Trophoblast cell (in vitro differentiated cells and primary cell): ENCODE data around the gene GRK2.

ENCODE experiments used
- DNase-seq, 2 donors: peaks; one replicate each; pipeline ENCODE4 v3.0.0-alpha.2; 2016
- H2AFZ ChIP-seq: 2 replicates; pipeline ENCODE4 v1.6.1; 2013; ENCODE audit warnings: low read length, moderate library complexity, mild to moderate bottlenecking; ENCODE audit not compliant: insufficient read depth, poor library complexity
- H2AK5ac ChIP-seq: 2 replicates; pipeline ENCODE4 v1.6.1; 2013; ENCODE audit warnings: mild to moderate bottlenecking, low read length
- H2BK120ac ChIP-seq: 2 replicates; pipeline ENCODE4 v1.6.1; 2013; ENCODE audit warnings: low read length, mild to moderate bottlenecking, moderate library complexity; ENCODE audit not compliant: insufficient read depth, poor library complexity
- H2BK12ac ChIP-seq: 2 replicates; pipeline ENCODE4 v1.6.1; 2013; ENCODE audit warnings: mild to moderate bottlenecking, low read length, moderate library complexity
- H2BK5ac ChIP-seq: 2 replicates; pipeline ENCODE4 v1.6.1; 2013; ENCODE audit warnings: low read length, low read depth, moderate library complexity, mild to moderate bottlenecking; ENCODE audit not compliant: poor library complexity
- H3K14ac ChIP-seq: 2 replicates; pipeline ENCODE4 v1.6.1; 2013; ENCODE audit warnings: mild to moderate bottlenecking, low read length
- H3K18ac ChIP-seq: 2 replicates; pipeline ENCODE4 v1.6.1; 2013; ENCODE audit warnings: mild to moderate bottlenecking, low read length
- H3K23ac ChIP-seq: 2 replicates; pipeline ENCODE4 v1.6.1; 2013; ENCODE audit warnings: low read length
- H3K27ac ChIP-seq: 2 replicates; pipeline ENCODE4 v1.5.1; 2013; ENCODE audit warnings: low read depth, mild to moderate bottlenecking, inconsistent platforms, low read length, moderate library complexity
- H3K27me3 ChIP-seq: 2 replicates; pipeline ENCODE4 v1.6.1; 2013; ENCODE audit warnings: inconsistent platforms, mild to moderate bottlenecking, low read length, moderate library complexity; ENCODE audit not compliant: insufficient read depth
- H3K36me3 ChIP-seq, 2 experiments: 1 replicate in 1 of 2; 2 replicates in 1 of 2; pipeline ENCODE4 v1.6.1; 2013; ENCODE audit warnings: low read length in 2 of 2, mild to moderate bottlenecking in 2 of 2, moderate library complexity in 1 of 2; ENCODE audit not compliant: insufficient read depth in 2 of 2, control insufficient read depth in 1 of 2
- H3K4ac ChIP-seq: 2 replicates; pipeline ENCODE4 v1.6.1; 2013; ENCODE audit warnings: low read depth, mild to moderate bottlenecking, low read length, moderate library complexity
- H3K4me1 ChIP-seq, 2 experiments: 1 replicate in 1 of 2; 2 replicates in 1 of 2; pipeline ENCODE4 v1.6.1; 2013; ENCODE audit warnings: low read length in 2 of 2, mild to moderate bottlenecking in 2 of 2, moderate library complexity in 1 of 2; ENCODE audit not compliant: insufficient read depth in 2 of 2, control insufficient read depth in 1 of 2
- H3K4me2 ChIP-seq: 2 replicates; pipeline ENCODE4 v1.6.1; 2013; ENCODE audit warnings: inconsistent platforms, mild to moderate bottlenecking, low read length, moderate library complexity
- H3K4me3 ChIP-seq: 2 replicates; pipeline ENCODE4 v1.5.1; 2013; ENCODE audit warnings: mild to moderate bottlenecking, low read depth, low read length, inconsistent platforms
- H3K79me1 ChIP-seq: one replicate; pipeline ENCODE4 v1.6.1; 2013; ENCODE audit warnings: low read length
- H3K79me2 ChIP-seq: 2 replicates; pipeline ENCODE4 v1.6.1; 2013; ENCODE audit warnings: low read length, mild to moderate bottlenecking; ENCODE audit not compliant: control insufficient read depth, insufficient read depth, poor library complexity
- H3K9ac ChIP-seq: 2 replicates; pipeline ENCODE4 v1.6.1; 2013; ENCODE audit warnings: mild to moderate bottlenecking, low read length
- H3K9me3 ChIP-seq: 2 replicates; pipeline ENCODE4 v1.6.1; 2013; ENCODE audit warnings: low read depth, mild to moderate bottlenecking, control low read depth, inconsistent platforms, low read length; ENCODE audit not compliant: insufficient read depth
- H4K12ac ChIP-seq: 2 replicates; pipeline ENCODE4 v1.6.1; 2013; ENCODE audit warnings: low read depth, mild to moderate bottlenecking, low read length, moderate library complexity
- H4K8ac ChIP-seq: 2 replicates; pipeline ENCODE4 v1.6.1; 2013; ENCODE audit warnings: low read depth, mild to moderate bottlenecking, low read length, moderate library complexity
- H4K91ac ChIP-seq: one replicate; pipeline ENCODE4 v1.6.1; 2013; ENCODE audit warnings: low read depth, mild to moderate bottlenecking, low read length, moderate library complexity
- WGBS: extraction: QIAGEN DNeasy Blood & Tissue Kit; methylation state at CpG from one replicate; pipeline ENCODE4 v1.1.7; 2013; ENCODE audit warnings: missing lambda C conversion rate; ENCODE audit not compliant: insufficient read length, insufficient coverage; ENCODE audit errors: extremely low coverage; 5-methylcytosine and 5-hydroxymethylcytosine counted together

GRK2 gene

DNA sequence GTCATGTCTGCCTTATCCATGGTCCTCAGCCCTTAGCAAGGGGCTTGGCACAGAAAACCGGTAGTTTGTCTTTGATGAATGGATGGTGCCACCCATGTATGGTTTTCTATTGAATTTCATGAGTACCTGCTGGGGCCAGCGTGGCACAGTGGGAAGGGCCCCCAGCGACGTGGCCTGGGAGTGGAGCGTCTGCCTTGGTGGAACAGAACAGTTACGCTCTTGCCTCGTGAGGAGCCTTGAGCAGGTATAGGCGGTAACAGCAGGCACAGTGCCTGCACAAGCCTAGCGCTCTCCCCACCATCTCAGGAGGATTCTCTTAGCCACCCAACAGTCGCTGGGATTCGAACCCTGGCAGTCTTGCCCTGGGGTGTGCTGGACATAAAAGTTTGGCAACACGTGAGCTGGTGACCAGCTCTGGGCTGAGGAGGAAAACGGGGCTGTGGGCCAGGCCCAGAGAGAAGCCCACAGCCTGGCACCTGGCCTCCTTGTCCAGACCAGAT, 34.0 kb downstream of the GRK2 start:
- Histone ChIP-seq H2AFZ (no peak overlapping the region), H2AK5ac (no peak overlapping the region), H3K79me1 (peaks cover 22% of the 10 kb centered on the region), H3K4me3 (peak overlapping the region; percentile 37), H3K36me3 (peaks cover 44 to 46% of the 10 kb centered on the region in 2 experiments), H3K23ac (no peak overlapping the region), H3K14ac (no peak overlapping the region), H3K4me2 (no peak overlapping the region), H3K27ac (no peak overlapping the region), H3K4me1 (peaks cover 20 to 27% of the 10 kb centered on the region in 2 experiments), H3K9me3 (peaks cover 5% of the 10 kb centered on the region), H3K27me3 (no peaks in the 10 kb centered on the region), H3K4ac (no peak overlapping the region), H2BK120ac (no peak overlapping the region), H4K8ac (no peak overlapping the region), H3K18ac (no peak overlapping the region), H3K9ac (no peak overlapping the region), H2BK5ac (no peak overlapping the region), H2BK12ac (no peak overlapping the region), H4K12ac (no peak overlapping the region), H4K91ac (no peak overlapping the region), H3K79me2 (peaks cover 10% of the 10 kb centered on the region)
- WGBS: no CpG with 5 or more reads among the region's 13 CpGs
- no peak for DNase-seq

DNA sequence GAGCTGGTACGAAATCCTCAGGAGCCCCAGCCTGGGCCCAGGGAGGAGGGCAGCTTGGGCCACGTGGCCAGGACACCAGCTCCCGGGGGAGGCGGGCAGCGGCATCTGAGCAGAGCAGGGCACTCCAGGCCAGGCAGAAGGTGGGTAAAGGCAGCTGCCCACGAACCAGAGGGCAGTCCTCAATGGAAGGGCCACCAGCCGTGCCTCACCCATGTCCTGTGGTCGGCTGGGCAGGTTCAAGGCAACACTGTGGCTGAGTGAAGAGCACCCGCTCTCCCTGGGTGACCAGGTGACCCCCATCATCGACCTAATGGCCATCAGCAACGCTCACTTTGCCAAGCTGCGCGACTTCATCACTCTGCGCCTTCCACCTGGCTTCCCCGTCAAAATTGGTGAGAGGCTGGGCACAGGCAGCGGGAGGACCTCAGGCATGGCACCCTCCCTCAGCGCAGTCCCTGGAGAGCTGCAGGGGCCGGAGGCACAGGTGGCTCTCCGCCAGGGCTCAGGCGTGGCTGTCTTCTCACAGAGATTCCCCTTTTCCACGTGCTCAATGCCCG, 34.6 kb downstream of the GRK2 start:
- Histone ChIP-seq H3K4me2 (no peak overlapping the region), H4K12ac (no peak overlapping the region), H2BK5ac (no peak overlapping the region), H3K18ac (no peak overlapping the region), H4K8ac (no peak overlapping the region), H3K23ac (no peak overlapping the region), H3K14ac (no peak overlapping the region), H2AK5ac (no peak overlapping the region), H3K9ac (no peak overlapping the region), H3K4me3 (no peak overlapping the region), H3K4me1 (peaks cover 23 to 29% of the 10 kb centered on the region in 2 experiments), H2BK12ac (no peak overlapping the region), H2BK120ac (no peak overlapping the region), H3K36me3 (peaks cover 42 to 45% of the 10 kb centered on the region in 2 experiments), H3K9me3 (peaks cover 5% of the 10 kb centered on the region), H2AFZ (no peak overlapping the region), H3K79me2 (peaks cover 10% of the 10 kb centered on the region), H3K4ac (no peak overlapping the region), H3K79me1 (peaks cover 22% of the 10 kb centered on the region), H3K27ac (no peak overlapping the region), H3K27me3 (no peaks in the 10 kb centered on the region), H4K91ac (no peak overlapping the region)
- WGBS: no CpG with 5 or more reads among the region's 22 CpGs
- no peak for DNase-seq

DNA sequence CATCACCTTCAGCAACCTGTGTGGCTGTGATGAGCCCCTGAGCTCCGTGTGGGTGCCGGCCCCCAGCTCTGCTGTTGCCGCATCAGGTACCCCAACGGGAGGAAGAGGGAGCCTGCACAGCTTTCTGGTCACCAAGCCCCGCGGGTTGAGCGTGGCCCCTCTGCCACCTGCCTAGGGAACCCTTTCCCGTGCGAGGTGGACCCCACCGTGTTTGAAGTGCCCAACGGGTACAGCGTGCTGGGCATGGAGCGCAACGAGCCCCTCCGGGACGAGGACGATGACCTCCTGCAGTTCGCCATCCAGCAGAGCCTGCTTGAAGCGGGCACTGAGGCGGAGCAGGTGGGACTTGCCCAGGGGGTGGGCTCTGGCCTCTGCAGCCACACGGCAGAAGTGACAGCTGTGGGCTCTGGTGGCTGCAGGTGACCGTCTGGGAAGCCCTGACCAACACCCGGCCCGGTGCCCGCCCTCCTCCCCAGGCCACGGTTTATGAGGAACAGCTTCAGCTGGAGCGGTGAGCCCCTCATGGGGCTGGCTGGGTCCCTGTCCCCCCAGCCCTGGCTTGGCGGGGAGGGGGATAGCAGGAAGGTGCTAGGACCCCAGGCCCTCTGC, 35.1 kb downstream of the GRK2 start:
- H3K4ac ChIP-seq: no peak overlapping the region
- no peak overlapping the region for H3K18ac ChIP-seq
- no peak overlapping the region for H2AFZ ChIP-seq
- H3K79me2 ChIP-seq: peaks cover 10% of the 10 kb centered on the region
- peaks cover 23 to 29% of the 10 kb centered on the region in 2 experiments for H3K4me1 ChIP-seq
- H3K14ac ChIP-seq: no peak overlapping the region
- no peak overlapping the region for H3K4me2 ChIP-seq
- H3K27ac ChIP-seq: no peak overlapping the region
- WGBS: no CpG with 5 or more reads among the region's 28 CpGs
- no peak overlapping the region for H3K23ac ChIP-seq
- peaks cover 22% of the 10 kb centered on the region for H3K79me1 ChIP-seq
- no peak overlapping the region for H4K91ac ChIP-seq
- peaks cover 42 to 45% of the 10 kb centered on the region in 2 experiments for H3K36me3 ChIP-seq
- H4K8ac ChIP-seq: no peak overlapping the region
- H2BK12ac ChIP-seq: no peak overlapping the region
- H2AK5ac ChIP-seq: no peak overlapping the region
- H3K27me3 ChIP-seq: no peaks in the 10 kb centered on the region
- no peak overlapping the region for H4K12ac ChIP-seq
- peaks cover 5% of the 10 kb centered on the region for H3K9me3 ChIP-seq
- no peak overlapping the region for H2BK120ac ChIP-seq
- no peak overlapping the region for H3K9ac ChIP-seq
- no peak overlapping the region for H3K4me3 ChIP-seq
- no peak overlapping the region for H2BK5ac ChIP-seq
- no peak for DNase-seq

DNA sequence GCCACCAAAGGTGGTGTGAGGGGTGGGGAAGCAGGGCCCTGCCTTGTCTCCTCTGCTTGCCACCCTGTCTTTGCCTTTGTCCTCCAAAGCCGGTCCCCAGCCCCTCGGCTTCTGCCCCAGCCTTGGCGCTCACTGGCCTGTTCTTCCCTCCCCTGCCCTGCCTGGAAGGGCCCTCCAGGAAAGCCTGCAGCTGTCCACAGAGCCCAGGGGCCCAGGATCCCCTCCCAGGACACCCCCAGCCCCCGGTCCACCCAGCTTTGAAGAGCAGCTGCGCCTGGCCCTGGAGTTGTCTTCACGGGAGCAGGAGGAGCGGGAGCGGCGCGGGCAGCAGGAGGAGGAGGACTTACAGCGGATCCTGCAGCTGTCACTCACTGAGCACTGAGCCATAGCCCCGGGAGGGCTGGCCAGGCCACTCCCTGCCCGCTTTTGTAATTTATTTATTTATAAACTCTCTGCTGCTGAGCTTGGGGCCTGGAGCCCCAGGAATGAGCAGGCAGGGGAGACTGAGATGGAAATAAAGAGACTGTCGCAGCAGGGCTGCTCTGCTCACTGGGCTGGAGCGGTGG, 35.8 kb downstream of the GRK2 start:
- H2BK120ac ChIP-seq: no peak overlapping the region
- no CpG with 5 or more reads among the region's 15 CpGs for WGBS

More for the DNA sequence above, 35.8 kb downstream of the GRK2 start:
- H3K4me3 ChIP-seq: no peak overlapping the region
- peaks cover 10% of the 10 kb centered on the region for H3K79me2 ChIP-seq
- peak; percentile 65 to 72 for DNase-seq
- peaks cover 23 to 29% of the 10 kb centered on the region in 2 experiments for H3K4me1 ChIP-seq
- peak overlapping the region; percentile 97 for H3K4me2 ChIP-seq
- peak overlapping the region; percentile 72 for H4K8ac ChIP-seq
- peak overlapping the region; percentile 79 for H4K91ac ChIP-seq
- peaks cover 5% of the 10 kb centered on the region for H3K9me3 ChIP-seq
- peaks cover 44 to 46% of the 10 kb centered on the region in 2 experiments for H3K36me3 ChIP-seq
- peak overlapping the region; percentile 5 for H2AK5ac ChIP-seq
- H3K9ac ChIP-seq: peak overlapping the region; percentile 36
- no peak overlapping the region for H3K23ac ChIP-seq
- H3K18ac ChIP-seq: peak overlapping the region; percentile 32
- no peak overlapping the region for H3K14ac ChIP-seq
- H2BK5ac ChIP-seq: no peak overlapping the region
- H3K4ac ChIP-seq: no peak overlapping the region
- peak overlapping the region; percentile 74 for H3K27ac ChIP-seq
- H3K27me3 ChIP-seq: no peaks in the 10 kb centered on the region
- peak overlapping the region; percentile 57 for H4K12ac ChIP-seq
- peaks cover 22% of the 10 kb centered on the region for H3K79me1 ChIP-seq
- H2BK12ac ChIP-seq: no peak overlapping the region
- peak overlapping the region; percentile 48 for H2AFZ ChIP-seq
